Umbilical cord (tissue), 2 donors: Measurements from ENCODE around the gene DBNDD1. TPM values are rescaled to one million over a fixed set of nuclear protein-coding genes. Genes with fewer than 3 reads are reported as not detected.
"Not testable (repeated sequence)": the region's sequence is repeated elsewhere in the genome, so short reads cannot be mapped to it uniquely, and the experiment has no call there.

Source experiments
- DNase-seq: peaks from one replicate; pipeline ENCODE4 v3.0.0-alpha.2; 2015; ENCODE audit warnings: low spot score
- total RNA-seq: library from RNA; depleted of rRNA; stranded (reverse); fragments of >200 nt; gene quantifications from one replicate; pipeline ENCODE4 v1.2.3, GENCODE V29; 2014; ENCODE audit warnings: low replicate concordance; ENCODE audit not compliant: insufficient read depth

Gene DBNDD1
- 0.72 TPM for total RNA-seq

- no peak for DNase-seq
Observed at GRCh38 chr16:90018652-90019542, at the start of gene DBNDD1. DBNDD1 (minus strand) TSS chr16:90019456; CDS start chr16:90019341, 115 bp downstream.

- DNase-seq = no peak
Observed at GRCh38 chr16:90061437-90061836, 42.2 kb upstream of the DBNDD1 start.

- DNase-seq = no peak
Observed at GRCh38 chr16:90057738-90058173, 38.5 kb upstream of the DBNDD1 start.

GRCh38 chr16:90056521-90056920 is 37.3 kb upstream of the DBNDD1 start:
- DNase-seq = not testable (repeated sequence)

GRCh38 chr16:90055371-90055770 is 36.1 kb upstream of the DBNDD1 start:
- no peak for DNase-seq

- no peak for DNase-seq
Observed at GRCh38 chr16:90054554-90054953, 35.3 kb upstream of the DBNDD1 start.

GRCh38 chr16:90053902-90054500 is 34.7 kb upstream of the DBNDD1 start:
- DNase-seq = no peak

GRCh38 chr16:90050969-90051368 is 31.7 kb upstream of the DBNDD1 start:
- no peak for DNase-seq

- no peak for DNase-seq
Observed at GRCh38 chr16:90048737-90049330, 29.6 kb upstream of the DBNDD1 start.

GRCh38 chr16:90048347-90048722 is 29.1 kb upstream of the DBNDD1 start:
- DNase-seq = no peak

GRCh38 chr16:90047714-90048346 is 28.6 kb upstream of the DBNDD1 start:
- DNase-seq = no peak

GRCh38 chr16:90046971-90047713 is 27.9 kb upstream of the DBNDD1 start:
- DNase-seq = peak; percentile 64

- DNase-seq = no peak
Observed at GRCh38 chr16:90046122-90046970, 27.1 kb upstream of the DBNDD1 start.

- DNase-seq = no peak
Observed at GRCh38 chr16:90044111-90044551, 24.9 kb upstream of the DBNDD1 start.

GRCh38 chr16:90043526-90043925 is 24.3 kb upstream of the DBNDD1 start:
- no peak for DNase-seq

GRCh38 chr16:90042946-90043514 is 23.8 kb upstream of the DBNDD1 start:
- DNase-seq = no peak

- DNase-seq = no peak
Observed at GRCh38 chr16:90041896-90042473, 22.7 kb upstream of the DBNDD1 start.

GRCh38 chr16:90040152-90041023 is 21.1 kb upstream of the DBNDD1 start:
- DNase-seq = no peak

- no peak for DNase-seq
Observed at GRCh38 chr16:90037276-90037675, 18.0 kb upstream of the DBNDD1 start.
